Peyer's patch (tissue), 4 donors: ENCODE measurements around the gene RSPH3. TPM values are rescaled to one million over a fixed set of nuclear protein-coding genes. Genes with fewer than 3 reads are reported as not detected.

ENCODE experiments used
- DNase-seq, 3 donors: peaks; one replicate each; pipeline ENCODE4 v3.0.0-alpha.2; 2017 to 2019
- H3K27ac ChIP-seq, 4 donors: fragments of 200-600 bp; sonication (generic); one replicate each; pipeline ENCODE4 v1.5.1; 2016 to 2019
- H3K27me3 ChIP-seq, 2 donors: fragments of 200-600 bp; sonication (generic); one replicate each; pipeline ENCODE4 v1.5.1; 2019
- H3K36me3 ChIP-seq, 3 donors: fragments of 200-600 bp; sonication (generic); one replicate each; pipeline ENCODE4 v1.5.1; 2016 to 2019
- H3K4me1 ChIP-seq, 4 donors: fragments of 200-600 bp; sonication (generic); one replicate each; pipeline ENCODE4 v1.5.1; 2016 to 2019
- H3K4me3 ChIP-seq, 4 donors: fragments of 200-600 bp; sonication (generic); 1 replicate in 3 of 4; 2 replicates in 1 of 4; pipeline ENCODE4 v1.5.1; 2016 to 2019; ENCODE audit warnings: mild to moderate bottlenecking in 1 of 4
- H3K9me3 ChIP-seq, 4 donors: fragments of 200-600 bp; sonication (generic); one replicate each; pipeline ENCODE4 v1.5.1; 2016 to 2019; ENCODE audit warnings: mild to moderate bottlenecking in 1 of 4
- POLR2A ChIP-seq, 2 donors: fragments of 450-650 bp; IDR thresholded peaks; one replicate each; pipeline ENCODE4 v1.5.1; 2017; ENCODE audit warnings: antibody characterized with exemption in 2 of 2, mild to moderate bottlenecking in 2 of 2, moderate library complexity in 2 of 2
- total RNA-seq, 4 donors: library from RNA; depleted of rRNA; stranded (reverse); fragments of >200 nt; gene quantifications; one replicate each; pipeline ENCODE4 v1.1.0, GENCODE V29; 2016
- TF ChIP-seq, protein P1 (sequence below), 6 experiments: fragments of 450-650 bp in 4 of 6; fragments of 200-600 bp in 2 of 6; sonication (generic) in 1 of 6; IDR thresholded peaks; one replicate each; pipeline ENCODE4 v1.5.1; 2017 to 2019; ENCODE audit warnings: antibody characterized with exemption in 6 of 6, mild to moderate bottlenecking in 3 of 6, moderate library complexity in 1 of 6

RSPH3 gene
- total RNA-seq, 4 donors from 2014 or later: 14.9 to 24.5 (median 20.1) TPM

DNA sequence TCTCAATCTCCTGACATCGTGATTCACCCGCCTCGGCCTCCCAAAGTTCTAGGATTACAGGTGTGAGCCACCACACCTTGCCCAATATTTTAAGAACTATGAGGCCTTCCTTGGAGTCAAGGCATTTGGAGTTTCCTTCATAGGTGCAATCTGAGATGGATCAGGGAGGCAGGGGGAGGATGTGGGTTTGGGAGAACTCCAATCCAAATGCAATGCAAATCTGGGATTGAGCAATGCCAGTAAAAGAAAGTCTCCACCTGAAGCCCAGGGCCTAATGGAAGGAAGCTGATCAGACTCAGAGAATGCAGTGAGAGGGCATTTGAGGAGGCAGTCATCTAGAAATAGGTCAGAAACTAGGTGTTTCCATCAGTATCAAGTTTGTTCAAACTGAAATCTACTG, 21.2 kb downstream of the RSPH3 start:
- no peak overlapping the region for H3K4me3 ChIP-seq
- H3K36me3 ChIP-seq: peaks cover 0 to 32% (median 0%) of the 10 kb centered on the region in 3 donors
- TF ChIP-seq, protein P1, sequence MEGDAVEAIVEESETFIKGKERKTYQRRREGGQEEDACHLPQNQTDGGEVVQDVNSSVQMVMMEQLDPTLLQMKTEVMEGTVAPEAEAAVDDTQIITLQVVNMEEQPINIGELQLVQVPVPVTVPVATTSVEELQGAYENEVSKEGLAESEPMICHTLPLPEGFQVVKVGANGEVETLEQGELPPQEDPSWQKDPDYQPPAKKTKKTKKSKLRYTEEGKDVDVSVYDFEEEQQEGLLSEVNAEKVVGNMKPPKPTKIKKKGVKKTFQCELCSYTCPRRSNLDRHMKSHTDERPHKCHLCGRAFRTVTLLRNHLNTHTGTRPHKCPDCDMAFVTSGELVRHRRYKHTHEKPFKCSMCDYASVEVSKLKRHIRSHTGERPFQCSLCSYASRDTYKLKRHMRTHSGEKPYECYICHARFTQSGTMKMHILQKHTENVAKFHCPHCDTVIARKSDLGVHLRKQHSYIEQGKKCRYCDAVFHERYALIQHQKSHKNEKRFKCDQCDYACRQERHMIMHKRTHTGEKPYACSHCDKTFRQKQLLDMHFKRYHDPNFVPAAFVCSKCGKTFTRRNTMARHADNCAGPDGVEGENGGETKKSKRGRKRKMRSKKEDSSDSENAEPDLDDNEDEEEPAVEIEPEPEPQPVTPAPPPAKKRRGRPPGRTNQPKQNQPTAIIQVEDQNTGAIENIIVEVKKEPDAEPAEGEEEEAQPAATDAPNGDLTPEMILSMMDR (IDR thresholded peaks at IDR 0.05): no peak
- no peak for TF ChIP-seq POLR2A (IDR thresholded peaks at IDR 0.05)
- H3K9me3 ChIP-seq: no peaks in the 10 kb centered on the region
- no peak overlapping the region for H3K27ac ChIP-seq
- no peaks in the 10 kb centered on the region for H3K27me3 ChIP-seq
- DNase-seq: no peak
- H3K4me1 ChIP-seq: no peaks in the 10 kb centered on the region

DNA sequence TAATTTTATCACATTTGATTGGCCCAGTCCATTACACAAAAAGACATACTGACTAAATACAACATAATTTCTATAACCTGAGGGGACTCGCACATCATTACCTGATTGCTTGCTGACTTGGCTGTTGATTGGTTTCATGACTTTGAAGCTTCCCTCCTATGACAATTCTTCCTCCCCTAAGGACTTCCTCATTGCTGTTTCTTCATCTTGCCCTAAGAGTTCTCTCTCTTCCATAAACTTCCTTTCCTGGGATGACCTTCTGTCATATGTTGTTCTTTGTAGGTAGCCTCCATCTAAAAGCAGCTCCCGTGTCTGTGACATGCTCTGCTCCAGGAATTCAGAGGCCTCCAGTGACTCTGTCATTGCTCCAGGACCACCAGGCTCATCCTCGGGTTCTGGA, 22.6 kb downstream of the RSPH3 start:
- no peak for TF ChIP-seq POLR2A (IDR thresholded peaks at IDR 0.05)
- TF ChIP-seq, protein P1 (IDR thresholded peaks at IDR 0.05): no peak
- Histone ChIP-seq H3K9me3 (no peaks in the 10 kb centered on the region), H3K27me3 (no peaks in the 10 kb centered on the region), H3K4me3 (no peak overlapping the region), H3K27ac (no peak overlapping the region), H3K36me3 (peaks cover 0 to 32% (median 0%) of the 10 kb centered on the region in 3 donors), H3K4me1 (no peaks in the 10 kb centered on the region)
- DNase-seq: no peak

DNA sequence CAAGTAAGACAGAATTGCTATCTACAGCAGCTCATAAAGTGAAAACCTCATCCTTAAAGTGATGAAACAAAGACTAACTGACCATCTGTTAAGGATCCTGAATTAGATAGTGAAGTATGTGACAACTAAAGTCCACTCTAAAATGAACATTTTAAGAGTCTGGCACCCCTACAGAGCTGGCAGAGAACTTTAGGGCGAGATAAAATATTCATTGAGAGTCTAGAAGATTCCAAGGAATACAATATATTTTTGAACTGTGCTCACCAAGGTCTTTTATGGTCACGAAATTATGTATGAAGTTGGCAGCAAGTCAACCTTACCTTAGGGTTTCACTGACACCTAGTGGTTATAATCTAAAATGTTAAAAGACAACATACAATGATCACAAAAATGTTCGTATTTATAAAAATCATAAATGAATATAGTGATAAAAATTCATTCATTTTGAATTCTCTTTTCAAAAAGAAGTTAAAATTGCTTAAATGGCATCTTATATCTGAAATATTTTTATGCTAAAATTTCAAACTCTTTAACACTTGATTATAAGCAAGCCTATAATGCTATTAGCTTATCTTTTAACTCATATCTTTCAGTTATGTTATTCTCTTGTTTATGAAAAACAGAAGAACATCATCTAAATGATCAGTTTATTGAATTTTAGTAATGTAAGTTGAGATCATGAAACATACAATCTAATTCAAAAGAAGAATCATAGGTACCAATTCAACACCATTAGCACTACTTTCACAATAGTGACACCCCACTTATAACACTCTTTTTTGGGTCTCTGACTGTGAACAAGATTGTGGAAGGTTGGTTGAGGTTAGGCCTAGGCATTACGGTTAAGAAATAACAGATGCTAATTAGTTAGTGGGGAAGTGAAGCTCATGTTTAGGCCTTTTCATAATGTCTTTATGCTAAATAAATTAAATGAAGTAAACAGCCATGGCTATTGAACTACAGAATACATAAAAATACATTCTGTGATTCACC, 27.5 kb downstream of the RSPH3 start:
- peaks cover 0 to 4% (median 0%) of the 10 kb centered on the region in 4 donors for H3K4me1 ChIP-seq
- no peak for DNase-seq
- H3K4me3 ChIP-seq: no peak overlapping the region
- H3K27ac ChIP-seq: no peak overlapping the region
- H3K36me3 ChIP-seq: peaks cover 0 to 28% (median 0%) of the 10 kb centered on the region in 3 donors
- H3K9me3 ChIP-seq: peaks cover 0 to 6% (median 0%) of the 10 kb centered on the region in 4 donors
- no peaks in the 10 kb centered on the region for H3K27me3 ChIP-seq
- TF ChIP-seq, protein P1 (IDR thresholded peaks at IDR 0.05): peak; percentile 44 to 87 (median 71)
- no peak for TF ChIP-seq POLR2A (IDR thresholded peaks at IDR 0.05)

GRCh38 chr6:158970640-158971275, 29.2 kb downstream of the RSPH3 start:
- H3K36me3 ChIP-seq: peaks cover 0 to 12% (median 0%) of the 10 kb centered on the region in 3 donors
- DNase-seq: no peak
- H3K27ac ChIP-seq: no peak overlapping the region
- peaks cover 0 to 6% (median 0%) of the 10 kb centered on the region in 4 donors for H3K9me3 ChIP-seq
- H3K4me1 ChIP-seq: peaks cover 0 to 4% (median 0%) of the 10 kb centered on the region in 4 donors
- H3K27me3 ChIP-seq: no peaks in the 10 kb centered on the region
- H3K4me3 ChIP-seq: no peak overlapping the region
- no peak for TF ChIP-seq POLR2A (IDR thresholded peaks at IDR 0.05)
- TF ChIP-seq, protein P1 (IDR thresholded peaks at IDR 0.05): no peak

DNA sequence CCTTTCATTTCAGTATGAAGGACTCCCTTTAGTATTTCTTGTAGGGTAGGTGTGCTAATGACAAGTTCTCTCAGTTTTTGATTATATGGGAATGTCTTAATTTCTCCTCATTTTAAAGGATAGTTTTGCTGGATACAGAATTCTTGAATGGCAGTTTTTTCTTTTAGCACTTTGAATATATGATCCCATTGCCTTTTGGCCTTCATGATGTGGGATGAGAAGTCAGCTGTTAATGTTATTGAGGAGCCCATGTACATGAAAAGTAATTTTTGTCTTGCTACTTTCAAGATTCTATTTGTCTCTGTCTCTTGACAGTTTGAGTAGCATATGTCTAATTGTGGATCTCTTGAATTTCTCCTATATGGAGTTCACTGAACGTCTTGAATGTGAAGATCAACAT, 30.9 kb downstream of the RSPH3 start:
- no peak for DNase-seq
- Histone ChIP-seq H3K4me3 (no peak overlapping the region), H3K27ac (no peak overlapping the region), H3K27me3 (no peaks in the 10 kb centered on the region), H3K36me3 (peaks cover 0 to 6% (median 0%) of the 10 kb centered on the region in 3 donors), H3K9me3 (peaks cover 0 to 6% (median 0%) of the 10 kb centered on the region in 4 donors), H3K4me1 (peaks cover 0 to 4% (median 0%) of the 10 kb centered on the region in 4 donors)
- no peak for TF ChIP-seq POLR2A (IDR thresholded peaks at IDR 0.05)
- TF ChIP-seq, protein P1 (IDR thresholded peaks at IDR 0.05): no peak
